Measurements from ENCODE around the gene HMGCL. TPM values are rescaled to one million over a fixed set of nuclear protein-coding genes. Genes with fewer than 3 reads are reported as not detected.
A peak's percentile ranks its signal among the peaks of the same experiment; 100 is the strongest.

Gene HMGCL
- total RNA-seq, 1 experiment from 2014 or later: 28.2 TPM

GRCh38 chr1:23792151-23792945 is 32.9 kb downstream of the HMGCL start:
- peak overlapping the region; percentile 100 for H3K4me2 ChIP-seq (ENCODE audit: low read length)
- H3K27ac ChIP-seq (ENCODE audit: low read length): no peak overlapping the region
- peak overlapping the region; percentile 100 for H3K4me3 ChIP-seq (ENCODE audit: low read length)
- peaks cover 13% of the 10 kb centered on the region for H3F3A ChIP-seq (ENCODE audit: low read length, unreplicated experiment)
- H3K9ac ChIP-seq (ENCODE audit: low read length): peak overlapping the region; percentile 90
- BruUV-seq (replicated peaks): no TSS peak
- H3K9me3 ChIP-seq (ENCODE audit: low read length): no peaks in the 10 kb centered on the region
- intact Hi-C loops (cut with micrococcal nuclease): no loop called here
- DNase-seq (no peak), ATAC-seq (no peak)
- no peaks in the 10 kb centered on the region for H3K27me3 ChIP-seq (ENCODE audit: low read length)
- no peak overlapping the region for H2AFZ ChIP-seq (ENCODE audit: low read length)
- H3K9me2 ChIP-seq (replicated peaks; ENCODE audit: low read length): no peaks in the 10 kb centered on the region
- TF ChIP-seq EZH2 (IDR thresholded peaks at IDR 0.05; ENCODE audit: low read length, unreplicated experiment) (no peak), CTCF (conservative IDR thresholded peaks at IDR 0.05; ENCODE audit: low read depth, low read length) (no peak), EZH2phosphoT487 (IDR thresholded peaks at IDR 0.05; ENCODE audit: borderline replicate concordance, low read length) (no peak)
- peaks cover 24% of the 10 kb centered on the region for H3K4me1 ChIP-seq (ENCODE audit: insufficient read depth, low read length)
- ChIA-PET POLR2A (ENCODE audit: unreplicated experiment) (interaction anchor here (0.7 kb wide), 1 partner anchor 7 kb away, joined by 7 read pairs; no protein-coding TSS in a partner anchor), CTCF (no interaction called here)
- H4K20me1 ChIP-seq (ENCODE audit: low read length): no peaks in the 10 kb centered on the region
- peaks cover 15% of the 10 kb centered on the region for H3K36me3 ChIP-seq (ENCODE audit: low read depth, low read length)
- H3K79me2 ChIP-seq (ENCODE audit: low read length): peaks cover 28% of the 10 kb centered on the region

DNA sequence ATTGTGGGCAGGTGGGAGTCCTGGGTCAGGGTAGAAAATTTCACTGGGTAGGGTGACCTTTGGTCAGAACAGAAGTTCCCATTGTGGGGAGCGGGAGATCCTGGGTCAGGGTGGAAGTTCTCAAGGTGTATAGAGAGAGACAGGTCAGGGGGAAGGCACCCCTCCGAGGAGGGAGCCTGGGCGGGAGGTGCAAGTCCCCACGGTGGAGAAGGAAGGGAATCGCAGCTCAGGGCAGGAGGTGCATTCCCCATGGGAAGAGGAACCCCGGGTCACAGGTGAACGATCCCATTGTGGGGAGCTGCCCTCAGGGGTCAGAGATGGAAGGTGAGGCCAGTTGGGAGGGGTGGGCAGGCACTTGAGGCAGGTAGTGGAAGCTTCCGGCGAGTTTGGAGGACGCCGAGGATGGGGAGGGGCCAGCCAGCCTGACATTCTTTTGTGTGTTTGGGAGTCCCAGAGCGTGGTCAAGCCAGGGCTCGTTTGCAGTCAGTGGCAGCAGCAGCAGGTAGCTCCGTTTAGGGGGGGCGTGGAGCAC is 33.6 kb downstream of the HMGCL start:
- Histone ChIP-seq H3K4me3 (ENCODE audit: low read length) (peak overlapping the region; percentile 100), H3K27me3 (ENCODE audit: low read length) (no peaks in the 10 kb centered on the region), H2AFZ (ENCODE audit: low read length) (peak overlapping the region; percentile 68), H3K9me2 (replicated peaks; ENCODE audit: low read length) (no peaks in the 10 kb centered on the region), H4K20me1 (ENCODE audit: low read length) (no peaks in the 10 kb centered on the region), H3K27ac (ENCODE audit: low read length) (peak overlapping the region; percentile 44; the same call in 1 of the 2 replicates), H3F3A (ENCODE audit: low read length, unreplicated experiment) (peaks cover 13% of the 10 kb centered on the region), H3K4me2 (ENCODE audit: low read length) (peak overlapping the region; percentile 100), H3K9me3 (ENCODE audit: low read length) (no peaks in the 10 kb centered on the region), H3K4me1 (ENCODE audit: insufficient read depth, low read length) (peaks cover 24% of the 10 kb centered on the region), H3K9ac (ENCODE audit: low read length) (peak overlapping the region; percentile 90), H3K79me2 (ENCODE audit: low read length) (peaks cover 32% of the 10 kb centered on the region), H3K36me3 (ENCODE audit: low read depth, low read length) (peaks cover 20% of the 10 kb centered on the region)
- ChIA-PET POLR2A (ENCODE audit: unreplicated experiment) (interaction anchor here (0.7 kb wide), 1 partner anchor 8 kb away, joined by 7 read pairs; no protein-coding TSS in a partner anchor), CTCF (interaction anchor here (0.8 kb wide), 1 partner anchor 20 kb away, joined by 4 read pairs; no protein-coding TSS in a partner anchor)
- peak; percentile 39 for DNase-seq
- no TSS peak for BruUV-seq (replicated peaks)
- ATAC-seq: peak; percentile 34
- intact Hi-C loops (cut with micrococcal nuclease): no loop called here
- TF ChIP-seq CTCF (conservative IDR thresholded peaks at IDR 0.05; ENCODE audit: low read depth, low read length): no peak
- no peak for TF ChIP-seq EZH2 (IDR thresholded peaks at IDR 0.05; ENCODE audit: low read length, unreplicated experiment)
- TF ChIP-seq EZH2phosphoT487 (IDR thresholded peaks at IDR 0.05; ENCODE audit: borderline replicate concordance, low read length): no peak

Measured in PC-3 (cell line).